ENCODE measurements around the gene SKIC2. TPM values are rescaled to one million over a fixed set of nuclear protein-coding genes. Genes with fewer than 3 reads are reported as not detected.
"Not testable (repeated sequence)": the region's sequence is repeated elsewhere in the genome, so short reads cannot be mapped to it uniquely, and the experiment has no call there.

SKIC2 gene
- total and polyA plus RNA-seq, 2 of the 8 experiments (the other 6 are each of a cell fraction or from before 2014, with no cell fraction given): 42.1 to 59.7 TPM

DNA sequence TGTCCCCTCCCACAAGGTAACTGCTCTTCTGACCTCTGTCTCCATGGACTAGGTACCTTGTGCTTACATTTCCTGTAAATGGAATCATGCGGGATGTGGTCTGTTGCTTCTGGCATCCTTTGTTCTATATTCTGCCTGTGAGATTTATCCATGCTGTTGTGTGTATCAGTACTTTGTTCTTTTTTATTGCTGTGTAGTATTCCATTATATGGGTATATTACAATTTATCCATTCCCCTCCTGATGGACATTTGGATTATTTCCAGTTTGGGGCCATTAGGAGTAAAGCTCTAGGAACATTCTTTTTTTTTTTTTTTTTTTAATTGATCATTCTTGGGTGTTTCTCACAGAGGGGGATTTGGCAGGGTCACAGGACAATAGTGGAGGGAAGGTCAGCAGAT is 28.0 kb upstream of the SKIC2 start (continued):
- TF ChIP-seq PHF8 (conservative IDR thresholded peaks at IDR 0.05; ENCODE audit: low read depth, low read length): no peak
- no peak for TF ChIP-seq SUZ12 (IDR thresholded peaks at IDR 0.05; ENCODE audit: low read length)
- TF ChIP-seq EGR1 (IDR thresholded peaks at IDR 0.05; ENCODE audit: borderline replicate concordance, low read depth, low read length): no peak
- no peak for TF ChIP-seq CHD2 (IDR thresholded peaks at IDR 0.05; ENCODE audit: low read length)
- TF ChIP-seq, protein P1, sequence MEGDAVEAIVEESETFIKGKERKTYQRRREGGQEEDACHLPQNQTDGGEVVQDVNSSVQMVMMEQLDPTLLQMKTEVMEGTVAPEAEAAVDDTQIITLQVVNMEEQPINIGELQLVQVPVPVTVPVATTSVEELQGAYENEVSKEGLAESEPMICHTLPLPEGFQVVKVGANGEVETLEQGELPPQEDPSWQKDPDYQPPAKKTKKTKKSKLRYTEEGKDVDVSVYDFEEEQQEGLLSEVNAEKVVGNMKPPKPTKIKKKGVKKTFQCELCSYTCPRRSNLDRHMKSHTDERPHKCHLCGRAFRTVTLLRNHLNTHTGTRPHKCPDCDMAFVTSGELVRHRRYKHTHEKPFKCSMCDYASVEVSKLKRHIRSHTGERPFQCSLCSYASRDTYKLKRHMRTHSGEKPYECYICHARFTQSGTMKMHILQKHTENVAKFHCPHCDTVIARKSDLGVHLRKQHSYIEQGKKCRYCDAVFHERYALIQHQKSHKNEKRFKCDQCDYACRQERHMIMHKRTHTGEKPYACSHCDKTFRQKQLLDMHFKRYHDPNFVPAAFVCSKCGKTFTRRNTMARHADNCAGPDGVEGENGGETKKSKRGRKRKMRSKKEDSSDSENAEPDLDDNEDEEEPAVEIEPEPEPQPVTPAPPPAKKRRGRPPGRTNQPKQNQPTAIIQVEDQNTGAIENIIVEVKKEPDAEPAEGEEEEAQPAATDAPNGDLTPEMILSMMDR (IDR thresholded peaks at IDR 0.05; ENCODE audit: control extremely low read depth in 1 of 3, insufficient read depth in 1 of 3, low read depth in 1 of 3, low read length in 3 of 3): no peak
- no peak for TF ChIP-seq EP300 (IDR thresholded peaks at IDR 0.05; ENCODE audit: borderline replicate concordance in 1 of 2, low read depth in 2 of 2, low read length in 2 of 2)
- no peak for TF ChIP-seq CBX8 (IDR thresholded peaks at IDR 0.05; ENCODE audit: borderline replicate concordance, low read depth, low read length)

DNA sequence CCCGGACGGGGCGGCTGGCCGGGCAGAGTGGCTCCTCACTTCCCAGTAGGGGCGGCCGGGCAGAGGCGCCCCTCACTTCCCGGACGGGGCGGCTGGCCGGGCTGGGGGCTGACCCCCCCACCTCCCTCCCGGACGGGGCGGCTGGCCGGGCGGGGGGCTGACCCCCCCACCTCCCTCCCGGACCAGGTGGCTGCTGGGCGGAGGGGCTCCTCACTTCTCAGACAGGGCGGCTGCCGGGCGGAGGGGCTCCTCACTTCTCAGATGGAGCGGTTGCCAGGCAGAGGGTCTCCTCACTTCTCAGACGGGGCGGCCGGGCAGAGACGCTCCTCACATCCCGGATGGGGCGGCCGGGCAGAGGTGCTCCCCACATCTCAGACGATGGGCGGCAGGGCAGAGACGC is 26.8 kb upstream of the SKIC2 start:
- H3K4me2 ChIP-seq (ENCODE audit: insufficient read depth in 1 of 2, low read depth in 2 of 2, low read length in 2 of 2); H3K18ac ChIP-seq (ENCODE audit: extremely low read depth, low read length); H2BK15ac ChIP-seq (ENCODE audit: low read length); H2BK20ac ChIP-seq (ENCODE audit: low read length); FAIRE-seq; H3K23me2 ChIP-seq (ENCODE audit: low read depth, low read length); H3K9me3 ChIP-seq (ENCODE audit: insufficient read depth in 2 of 2, low read depth in 1 of 2, low read length in 1 of 2); H3K9ac ChIP-seq (replicated peaks in 1 of 4; ENCODE audit: extremely low read depth in 1 of 4, low read depth in 3 of 4, low read length in 3 of 4); H3K56ac ChIP-seq (replicated peaks; ENCODE audit: insufficient read length, low read depth, low read length); H3K79me1 ChIP-seq (ENCODE audit: low read depth, low read length); H4K20me1 ChIP-seq (replicated peaks in 1 of 2; ENCODE audit: control insufficient read depth in 1 of 2, insufficient read depth in 2 of 2, low read length in 2 of 2); H3K27me3 ChIP-seq (replicated peaks in 1 of 4; ENCODE audit: control insufficient read depth in 3 of 4, extremely low read depth in 1 of 4, insufficient read depth in 3 of 4, low read length in 3 of 4); H4K5ac ChIP-seq (ENCODE audit: insufficient read length, low read depth, low read length); H3K27ac ChIP-seq (ENCODE audit: low read depth, low read length); CTCF ChIA-PET (ENCODE audit: partially characterized antibody); H2AK5ac ChIP-seq (ENCODE audit: low read depth, low read length); H2AFZ ChIP-seq (ENCODE audit: low read length); H3K79me2 ChIP-seq (ENCODE audit: control insufficient read depth in 1 of 2, insufficient read depth in 2 of 2, low read length in 2 of 2); POLR2A ChIA-PET (ENCODE audit: partially characterized antibody); H3K23ac ChIP-seq (ENCODE audit: insufficient read length); H2BK5ac ChIP-seq (ENCODE audit: low read depth, low read length); H3K4ac ChIP-seq (replicated peaks; ENCODE audit: insufficient read length, low read depth, low read length); H4K91ac ChIP-seq (replicated peaks; ENCODE audit: insufficient read length, low read length); DNase-seq (ENCODE audit: low read depth in 1 of 2, low spot score in 2 of 2); H3K4me1 ChIP-seq (replicated peaks in 1 of 4; ENCODE audit: control insufficient read depth in 3 of 4, insufficient read depth in 4 of 4, low read length in 3 of 4); H2BK120ac ChIP-seq (replicated peaks; ENCODE audit: low read depth, low read length); H2BK12ac ChIP-seq (ENCODE audit: low read depth, low read length); H3K36me3 ChIP-seq (ENCODE audit: control insufficient read depth in 2 of 4, insufficient read depth in 4 of 4, low read length in 3 of 4); H4K8ac ChIP-seq (ENCODE audit: extremely low read depth, insufficient read depth, low read length); H3K14ac ChIP-seq (ENCODE audit: insufficient read length); H3K4me3 ChIP-seq (ENCODE audit: extremely low read depth in 1 of 4, insufficient read depth in 2 of 4, low read depth in 3 of 4, low read length in 4 of 4): not testable (repeated sequence)
- WGBS, 2 experiments (ENCODE audit: extremely low coverage in 1 of 2, insufficient coverage in 1 of 2, insufficient read length in 1 of 2, insufficient replicate concordance in 2 of 2, low coverage in 1 of 2, low lambda C conversion rate in 2 of 2, missing lambda C conversion rate in 1 of 2): 95% methylated on average over 10 of the region's 32 CpGs; no CpG with 5 or more reads in 1 of the 2 experiments
